Neural cell (in vitro differentiated cells): Measurements from ENCODE around the gene KRT9.

Experiments used
- CTCF ChIP-seq: fragments of 450-650 bp; IDR thresholded peaks from 2 replicates; pipeline ENCODE4 v1.5.1; 2014; ENCODE audit warnings: antibody characterized with exemption, mild to moderate bottlenecking, moderate library complexity; ENCODE audit not compliant: poor library complexity, severe bottlenecking
- EP300 ChIP-seq: fragments of 450-650 bp; conservative IDR thresholded peaks from 2 replicates; pipeline ENCODE4 v1.6.1; 2014; ENCODE audit warnings: antibody characterized with exemption, mild to moderate bottlenecking, moderate library complexity; ENCODE audit not compliant: poor library complexity, severe bottlenecking
- EZH2 ChIP-seq: fragments of 200-600, 300-800 bp; shearing (Covaris generic), sonication (generic); IDR thresholded peaks from 2 replicates; pipeline ENCODE4 v1.6.1; 2014; ENCODE audit warnings: antibody characterized with exemption, low read length, borderline replicate concordance, mild to moderate bottlenecking; ENCODE audit not compliant: insufficient read depth, poor library complexity, severe bottlenecking
- MXI1 ChIP-seq: fragments of 450-650 bp; conservative IDR thresholded peaks from 2 replicates; pipeline ENCODE4 v1.6.1; 2014; ENCODE audit warnings: antibody characterized with exemption, mild to moderate bottlenecking; ENCODE audit not compliant: poor library complexity, severe bottlenecking
- POLR2AphosphoS5 ChIP-seq: IDR thresholded peaks from 2 replicates; pipeline ENCODE4 v1.6.1; 2012
- RAD21 ChIP-seq: fragments of 450-650 bp; conservative IDR thresholded peaks from 2 replicates; pipeline ENCODE4 v1.6.1; 2014; ENCODE audit warnings: antibody characterized with exemption, mild to moderate bottlenecking, moderate library complexity
- SMC3 ChIP-seq: fragments of 450-650 bp; conservative IDR thresholded peaks from 2 replicates; pipeline ENCODE4 v1.6.1; 2014; ENCODE audit warnings: antibody characterized with exemption, mild to moderate bottlenecking, moderate library complexity; ENCODE audit not compliant: poor library complexity
- TAF1 ChIP-seq: IDR thresholded peaks from 2 replicates; pipeline ENCODE4 v1.6.1; 2012; ENCODE audit warnings: low read depth
- TF ChIP-seq, protein P1 (sequence below): IDR thresholded peaks from 2 replicates; pipeline ENCODE4 v1.6.1; 2012; ENCODE audit warnings: borderline replicate concordance

DNA sequence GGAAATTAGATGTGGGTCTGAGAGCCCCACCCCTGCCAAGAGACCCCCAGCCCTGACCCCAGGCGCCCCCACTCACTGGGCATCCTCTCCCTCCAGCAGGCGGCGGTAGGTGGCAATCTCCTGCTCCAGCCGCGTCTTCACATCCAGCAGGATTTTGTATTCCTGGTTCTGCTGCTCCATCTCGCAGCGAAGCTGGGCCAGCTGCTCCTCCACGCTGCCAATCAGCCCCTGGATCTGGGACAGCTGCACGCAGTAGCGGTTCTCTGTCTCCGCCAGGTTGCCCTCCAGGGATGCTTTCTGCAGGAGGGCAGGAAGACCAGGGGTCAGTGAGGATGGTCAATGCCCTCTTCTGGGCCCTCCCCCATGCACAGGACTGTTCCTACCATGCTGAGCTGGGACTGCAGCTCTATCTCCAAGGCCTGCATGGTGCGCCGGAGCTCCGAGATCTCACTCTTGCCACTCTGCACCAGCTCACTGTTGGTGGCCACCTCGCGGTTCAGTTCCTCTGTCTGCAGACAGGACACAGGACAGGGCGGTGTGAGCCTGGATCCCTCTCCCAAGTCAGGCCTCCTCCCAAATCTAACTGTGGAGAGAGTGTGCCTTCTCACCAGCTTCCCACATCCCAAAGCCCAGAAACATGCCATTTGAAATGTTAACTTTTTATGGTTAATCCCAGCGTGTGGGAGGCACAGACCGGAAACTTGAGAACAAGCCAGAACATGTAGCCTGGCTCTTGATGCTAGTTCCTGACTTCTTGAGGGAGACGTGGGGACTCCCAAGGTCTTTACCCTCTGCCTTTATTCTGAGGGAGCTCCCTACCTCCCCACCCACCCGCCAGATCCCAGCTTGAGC is 49.0 kb upstream of the KRT9 start:
- TF ChIP-seq CTCF = no peak
- TF ChIP-seq RAD21 = no peak
- TF ChIP-seq POLR2AphosphoS5 = no peak
- TF ChIP-seq EP300 = no peak
- TF ChIP-seq, protein P1, sequence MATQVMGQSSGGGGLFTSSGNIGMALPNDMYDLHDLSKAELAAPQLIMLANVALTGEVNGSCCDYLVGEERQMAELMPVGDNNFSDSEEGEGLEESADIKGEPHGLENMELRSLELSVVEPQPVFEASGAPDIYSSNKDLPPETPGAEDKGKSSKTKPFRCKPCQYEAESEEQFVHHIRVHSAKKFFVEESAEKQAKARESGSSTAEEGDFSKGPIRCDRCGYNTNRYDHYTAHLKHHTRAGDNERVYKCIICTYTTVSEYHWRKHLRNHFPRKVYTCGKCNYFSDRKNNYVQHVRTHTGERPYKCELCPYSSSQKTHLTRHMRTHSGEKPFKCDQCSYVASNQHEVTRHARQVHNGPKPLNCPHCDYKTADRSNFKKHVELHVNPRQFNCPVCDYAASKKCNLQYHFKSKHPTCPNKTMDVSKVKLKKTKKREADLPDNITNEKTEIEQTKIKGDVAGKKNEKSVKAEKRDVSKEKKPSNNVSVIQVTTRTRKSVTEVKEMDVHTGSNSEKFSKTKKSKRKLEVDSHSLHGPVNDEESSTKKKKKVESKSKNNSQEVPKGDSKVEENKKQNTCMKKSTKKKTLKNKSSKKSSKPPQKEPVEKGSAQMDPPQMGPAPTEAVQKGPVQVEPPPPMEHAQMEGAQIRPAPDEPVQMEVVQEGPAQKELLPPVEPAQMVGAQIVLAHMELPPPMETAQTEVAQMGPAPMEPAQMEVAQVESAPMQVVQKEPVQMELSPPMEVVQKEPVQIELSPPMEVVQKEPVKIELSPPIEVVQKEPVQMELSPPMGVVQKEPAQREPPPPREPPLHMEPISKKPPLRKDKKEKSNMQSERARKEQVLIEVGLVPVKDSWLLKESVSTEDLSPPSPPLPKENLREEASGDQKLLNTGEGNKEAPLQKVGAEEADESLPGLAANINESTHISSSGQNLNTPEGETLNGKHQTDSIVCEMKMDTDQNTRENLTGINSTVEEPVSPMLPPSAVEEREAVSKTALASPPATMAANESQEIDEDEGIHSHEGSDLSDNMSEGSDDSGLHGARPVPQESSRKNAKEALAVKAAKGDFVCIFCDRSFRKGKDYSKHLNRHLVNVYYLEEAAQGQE = no peak
- TF ChIP-seq EZH2 = no peak
- no peak for TF ChIP-seq MXI1
- TF ChIP-seq TAF1 = no peak
- TF ChIP-seq SMC3 = no peak
